ENCODE measurements around the gene IL22RA1.

Gene IL22RA1

DNA sequence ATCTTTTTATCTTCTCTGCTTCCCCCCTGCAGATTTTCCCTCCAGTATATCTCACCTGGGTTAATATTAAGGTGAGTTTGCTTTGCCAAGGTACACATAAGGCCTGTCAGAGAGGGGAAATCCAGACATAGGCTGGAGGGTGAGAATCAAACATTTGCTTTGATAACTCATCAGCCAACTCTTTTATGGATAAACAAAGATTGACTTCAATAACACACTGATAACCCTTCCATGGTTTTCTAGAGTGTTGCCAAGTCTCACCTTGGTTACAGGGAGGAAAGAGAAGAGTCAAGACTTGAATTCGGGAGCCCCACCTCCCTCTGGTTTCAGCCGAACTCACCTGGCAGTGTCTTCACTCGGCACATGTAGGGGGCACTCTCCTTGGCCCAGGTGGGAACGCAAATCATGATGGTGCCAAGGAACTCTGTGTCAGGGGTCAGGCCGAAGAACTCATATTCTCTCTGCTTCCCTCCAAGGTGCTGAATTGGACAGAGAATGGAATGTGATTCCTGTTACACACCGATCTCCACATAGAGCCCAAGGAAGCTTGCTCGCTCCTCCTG lies 15.1 kb downstream of the IL22RA1 start:
- TF ChIP-seq, protein P1, sequence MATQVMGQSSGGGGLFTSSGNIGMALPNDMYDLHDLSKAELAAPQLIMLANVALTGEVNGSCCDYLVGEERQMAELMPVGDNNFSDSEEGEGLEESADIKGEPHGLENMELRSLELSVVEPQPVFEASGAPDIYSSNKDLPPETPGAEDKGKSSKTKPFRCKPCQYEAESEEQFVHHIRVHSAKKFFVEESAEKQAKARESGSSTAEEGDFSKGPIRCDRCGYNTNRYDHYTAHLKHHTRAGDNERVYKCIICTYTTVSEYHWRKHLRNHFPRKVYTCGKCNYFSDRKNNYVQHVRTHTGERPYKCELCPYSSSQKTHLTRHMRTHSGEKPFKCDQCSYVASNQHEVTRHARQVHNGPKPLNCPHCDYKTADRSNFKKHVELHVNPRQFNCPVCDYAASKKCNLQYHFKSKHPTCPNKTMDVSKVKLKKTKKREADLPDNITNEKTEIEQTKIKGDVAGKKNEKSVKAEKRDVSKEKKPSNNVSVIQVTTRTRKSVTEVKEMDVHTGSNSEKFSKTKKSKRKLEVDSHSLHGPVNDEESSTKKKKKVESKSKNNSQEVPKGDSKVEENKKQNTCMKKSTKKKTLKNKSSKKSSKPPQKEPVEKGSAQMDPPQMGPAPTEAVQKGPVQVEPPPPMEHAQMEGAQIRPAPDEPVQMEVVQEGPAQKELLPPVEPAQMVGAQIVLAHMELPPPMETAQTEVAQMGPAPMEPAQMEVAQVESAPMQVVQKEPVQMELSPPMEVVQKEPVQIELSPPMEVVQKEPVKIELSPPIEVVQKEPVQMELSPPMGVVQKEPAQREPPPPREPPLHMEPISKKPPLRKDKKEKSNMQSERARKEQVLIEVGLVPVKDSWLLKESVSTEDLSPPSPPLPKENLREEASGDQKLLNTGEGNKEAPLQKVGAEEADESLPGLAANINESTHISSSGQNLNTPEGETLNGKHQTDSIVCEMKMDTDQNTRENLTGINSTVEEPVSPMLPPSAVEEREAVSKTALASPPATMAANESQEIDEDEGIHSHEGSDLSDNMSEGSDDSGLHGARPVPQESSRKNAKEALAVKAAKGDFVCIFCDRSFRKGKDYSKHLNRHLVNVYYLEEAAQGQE (IDR thresholded peaks at IDR 0.05; ENCODE audit: low read depth), result peak; percentile 56
- TF ChIP-seq, protein P2, sequence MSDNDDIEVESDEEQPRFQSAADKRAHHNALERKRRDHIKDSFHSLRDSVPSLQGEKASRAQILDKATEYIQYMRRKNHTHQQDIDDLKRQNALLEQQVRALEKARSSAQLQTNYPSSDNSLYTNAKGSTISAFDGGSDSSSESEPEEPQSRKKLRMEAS (IDR thresholded peaks at IDR 0.05), result no peak
- TF ChIP-seq EP300 (IDR thresholded peaks at IDR 0.05; ENCODE audit: borderline replicate concordance) (no peak), TEAD4 (IDR thresholded peaks at IDR 0.05) (no peak), CREB1 (IDR thresholded peaks at IDR 0.05; ENCODE audit: low read depth) (no peak)

DNA sequence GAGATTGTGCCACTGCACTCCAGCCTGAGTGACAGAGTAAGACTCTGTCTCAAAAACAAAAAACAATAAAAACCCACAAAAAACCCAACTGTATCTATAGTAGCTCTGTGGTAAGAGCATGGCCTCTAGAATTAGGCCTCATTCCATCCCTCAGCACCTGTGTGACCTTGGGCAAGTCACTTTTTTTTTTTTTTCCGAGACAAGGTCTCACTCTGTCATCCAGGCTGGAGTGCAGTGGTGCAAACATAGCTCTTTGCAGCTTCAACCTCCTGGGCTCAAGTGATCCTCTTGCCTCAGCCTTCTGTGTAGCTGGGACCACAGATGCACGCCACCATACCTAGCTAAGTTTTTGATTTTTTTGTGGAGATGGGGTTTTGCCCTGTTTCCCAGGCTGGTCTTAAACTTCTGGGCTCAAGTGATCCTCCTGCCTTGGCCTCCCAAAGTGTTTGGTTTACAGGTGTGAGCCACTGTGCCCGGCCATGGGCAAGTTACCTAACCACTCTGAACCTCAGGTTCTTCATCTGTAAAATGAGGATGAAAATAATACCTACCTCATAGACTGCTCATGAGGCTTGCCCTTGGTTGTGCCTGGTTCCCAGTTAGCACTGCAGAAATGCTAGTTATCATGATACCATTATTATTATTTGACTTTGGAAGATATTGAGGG lies 15.7 kb downstream of the IL22RA1 start:
- no peak for TF ChIP-seq FOXM1 (IDR thresholded peaks at IDR 0.05; ENCODE audit: borderline replicate concordance, low read depth)
- TF ChIP-seq CREB1 (IDR thresholded peaks at IDR 0.05; ENCODE audit: low read depth), result no peak
- TF ChIP-seq TCF12 (IDR thresholded peaks at IDR 0.05; ENCODE audit: low read depth), result no peak
- TF ChIP-seq RAD21 (IDR thresholded peaks at IDR 0.05; ENCODE audit: low read depth), result no peak
- no peak for TF ChIP-seq NFIC (IDR thresholded peaks at IDR 0.05)
- TF ChIP-seq, protein P3, sequence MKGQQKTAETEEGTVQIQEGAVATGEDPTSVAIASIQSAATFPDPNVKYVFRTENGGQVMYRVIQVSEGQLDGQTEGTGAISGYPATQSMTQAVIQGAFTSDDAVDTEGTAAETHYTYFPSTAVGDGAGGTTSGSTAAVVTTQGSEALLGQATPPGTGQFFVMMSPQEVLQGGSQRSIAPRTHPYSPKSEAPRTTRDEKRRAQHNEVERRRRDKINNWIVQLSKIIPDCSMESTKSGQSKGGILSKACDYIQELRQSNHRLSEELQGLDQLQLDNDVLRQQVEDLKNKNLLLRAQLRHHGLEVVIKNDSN (IDR thresholded peaks at IDR 0.05), result no peak
- no peak for TF ChIP-seq YY1 (IDR thresholded peaks at IDR 0.05; ENCODE audit: low read depth)
- TF ChIP-seq, protein P2 (IDR thresholded peaks at IDR 0.05), result no peak
- TF ChIP-seq TAF1 (IDR thresholded peaks at IDR 0.05; ENCODE audit: low read depth), result no peak
- no peak for TF ChIP-seq EGR1 (IDR thresholded peaks at IDR 0.05)
- TF ChIP-seq ZBTB7A (IDR thresholded peaks at IDR 0.05; ENCODE audit: low read depth), result no peak
- TF ChIP-seq EP300 (IDR thresholded peaks at IDR 0.05; ENCODE audit: borderline replicate concordance), result no peak
- TF ChIP-seq, protein P1 (IDR thresholded peaks at IDR 0.05; ENCODE audit: low read depth), result no peak
- TF ChIP-seq CEBPB (IDR thresholded peaks at IDR 0.05), result no peak
- no peak for TF ChIP-seq TEAD4 (IDR thresholded peaks at IDR 0.05)

DNA sequence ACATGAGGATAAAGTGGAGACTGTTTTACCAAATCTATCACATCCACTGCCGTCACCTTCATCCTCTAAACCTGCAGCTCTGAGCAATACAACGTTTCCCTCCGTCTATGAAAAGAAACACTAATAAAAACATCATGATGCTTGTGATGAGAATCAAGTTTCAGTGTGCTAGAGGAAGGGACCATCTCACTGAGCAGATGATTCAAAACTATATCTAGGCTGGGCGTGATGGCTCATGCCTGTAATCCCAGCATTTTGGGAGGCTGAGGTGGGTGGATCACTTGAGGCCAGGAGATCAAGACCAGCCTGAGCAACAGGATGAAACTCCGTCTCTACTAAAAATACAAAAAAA lies 16.3 kb downstream of the IL22RA1 start:
- TF ChIP-seq TCF12 (IDR thresholded peaks at IDR 0.05; ENCODE audit: low read depth) (no peak), CREB1 (IDR thresholded peaks at IDR 0.05; ENCODE audit: low read depth) (no peak), TEAD4 (IDR thresholded peaks at IDR 0.05) (no peak), FOXM1 (IDR thresholded peaks at IDR 0.05; ENCODE audit: borderline replicate concordance, low read depth) (no peak), EP300 (IDR thresholded peaks at IDR 0.05; ENCODE audit: borderline replicate concordance) (no peak), NFIC (IDR thresholded peaks at IDR 0.05) (no peak), EGR1 (IDR thresholded peaks at IDR 0.05) (no peak), ZBTB7A (IDR thresholded peaks at IDR 0.05; ENCODE audit: low read depth) (no peak), RAD21 (IDR thresholded peaks at IDR 0.05; ENCODE audit: low read depth) (no peak), CEBPB (IDR thresholded peaks at IDR 0.05) (no peak), TAF1 (IDR thresholded peaks at IDR 0.05; ENCODE audit: low read depth) (no peak), YY1 (IDR thresholded peaks at IDR 0.05; ENCODE audit: low read depth) (no peak)
- TF ChIP-seq, protein P2 (IDR thresholded peaks at IDR 0.05), result no peak
- TF ChIP-seq, protein P1 (IDR thresholded peaks at IDR 0.05; ENCODE audit: low read depth), result no peak
- TF ChIP-seq, protein P3 (IDR thresholded peaks at IDR 0.05), result no peak

Data from Ishikawa (cell line).